SK-N-SH (cell line): Measurements from ENCODE around the gene HSPA14. TPM values are rescaled to one million over a fixed set of nuclear protein-coding genes. Genes with fewer than 3 reads are reported as not detected.

Experiments used
- CTCF ChIA-PET: fragments of 300-600, 350-600 bp; formaldehyde crosslinking; extraction: SDS; loops from one replicate; lab custom pipeline; 2021; lab: Yijun Ruan, JAX
- POLR2A ChIA-PET: fragments of 350-600 bp; sonication (Branson Sonifier 250); formaldehyde crosslinking; extraction: SDS; loops from one replicate; lab custom pipeline; 2020; ENCODE audit warnings: antibody characterized with exemption, inconsistent platforms; lab: Yijun Ruan, JAX
- DNase-seq: peaks from one replicate; pipeline ENCODE4 v3.0.0; 2012
- H2AFZ ChIP-seq: fragments of 200-600 bp; sonication (generic); 2 replicates; pipeline ENCODE4 v1.8.1; 2016; ENCODE audit warnings: antibody characterized with exemption, mild to moderate bottlenecking, low read depth
- H3F3A ChIP-seq: fragments of 200-600 bp; sonication (generic); replicated peaks from 2 replicates; pipeline ENCODE3; 2016; ENCODE audit warnings: antibody characterized with exemption, mild to moderate bottlenecking; ENCODE audit not compliant: insufficient read depth
- H3K27ac ChIP-seq, 2 experiments: fragments of 200-500 bp in 1 of 2; fragments of 200-600 bp in 1 of 2; sonication (Bioruptor generic) in 1 of 2; sonication (generic), shearing (Covaris generic) in 1 of 2; 2 replicates each; pipeline versions ENCODE4 v1.5.1 to v1.6.1; 2014 to 2016; ENCODE audit warnings: low read depth in 2 of 2, inconsistent platforms in 1 of 2, low read length in 1 of 2, mild to moderate bottlenecking in 1 of 2, mixed read lengths in 1 of 2
- H3K27me3 ChIP-seq: fragments of 200-600 bp; sonication (generic), shearing (Covaris generic); 2 replicates; pipeline ENCODE4 v1.6.1; 2016; ENCODE audit warnings: mixed run types; ENCODE audit not compliant: insufficient read depth
- H3K36me3 ChIP-seq, 2 experiments: fragments of 200-500 bp in 1 of 2; fragments of 200-600 bp in 1 of 2; sonication (Bioruptor generic) in 1 of 2; sonication (generic) in 1 of 2; replicated peaks in 1 of 2; 2 replicates each; pipeline versions ENCODE3 to v1.5.1; 2014 to 2016; ENCODE audit warnings: low read length in 1 of 2, mild to moderate bottlenecking in 1 of 2; ENCODE audit not compliant: insufficient read depth in 2 of 2, control insufficient read depth in 1 of 2
- H3K4me1 ChIP-seq, 2 experiments: fragments of 200-500 bp in 1 of 2; fragments of 200-600 bp in 1 of 2; sonication (Bioruptor generic) in 1 of 2; sonication (generic), shearing (Covaris generic) in 1 of 2; 2 replicates each; pipeline versions ENCODE4 v1.5.1 to v1.6.1; 2014 to 2016; ENCODE audit warnings: low read depth in 1 of 2, low read length in 1 of 2, mixed run types in 1 of 2; ENCODE audit not compliant: insufficient read depth in 2 of 2, control insufficient read depth in 1 of 2
- H3K4me2 ChIP-seq: fragments of 200-600 bp; sonication (generic), shearing (Covaris generic); 2 replicates; pipeline ENCODE4 v1.6.1; 2017; ENCODE audit warnings: mixed run types
- H3K4me3 ChIP-seq, 2 experiments: fragments of 200-500 bp in 1 of 2; fragments of 200-600 bp in 1 of 2; sonication (Bioruptor generic) in 1 of 2; sonication (generic), shearing (Covaris generic) in 1 of 2; 2 replicates each; pipeline versions ENCODE4 v1.5.1 to v1.8.1; 2014 to 2016; ENCODE audit warnings: low read depth in 2 of 2, inconsistent platforms in 1 of 2, low read length in 1 of 2, mild to moderate bottlenecking in 1 of 2, mixed read lengths in 1 of 2, moderate library complexity in 1 of 2
- H3K79me2 ChIP-seq: fragments of 200-600 bp; sonication (generic); 2 replicates; pipeline ENCODE4 v1.8.1; 2017; ENCODE audit warnings: mild to moderate bottlenecking; ENCODE audit not compliant: insufficient read depth
- H3K9ac ChIP-seq: fragments of 200-600 bp; sonication (generic); 2 replicates; pipeline ENCODE4 v1.6.1; 2017; ENCODE audit warnings: mixed run types
- H3K9me2 ChIP-seq: fragments of 200-600 bp; sonication (generic); 2 replicates; pipeline ENCODE4 v1.6.1; 2017; ENCODE audit warnings: mixed run types
- H3K9me3 ChIP-seq: fragments of 200-600 bp; sonication (generic); 2 replicates; pipeline ENCODE4 v1.6.1; 2017; ENCODE audit warnings: mixed run types, mild to moderate bottlenecking, moderate library complexity
- H4K20me1 ChIP-seq: fragments of 200-600 bp; sonication (generic); 2 replicates; pipeline ENCODE4 v1.6.1; 2017; ENCODE audit warnings: mild to moderate bottlenecking, mixed run types; ENCODE audit not compliant: insufficient read depth
- CHD2 ChIP-seq: fragments of 150-350 bp; IDR thresholded peaks from 2 replicates; pipeline ENCODE4 v1.6.1; 2018; ENCODE audit warnings: low read length; ENCODE audit not compliant: partially characterized antibody
- CTCF ChIP-seq: fragments of 200-600 bp; sonication (generic); IDR thresholded peaks from 2 replicates; pipeline ENCODE4 v1.6.1; 2017; ENCODE audit warnings: antibody characterized with exemption, mild to moderate bottlenecking, moderate library complexity
- EZH2phosphoT487 ChIP-seq: fragments of 200-600 bp; sonication (generic); IDR thresholded peaks from 2 replicates; pipeline ENCODE4 v1.6.1; 2017; ENCODE audit warnings: low read depth, mixed run types, mild to moderate bottlenecking, antibody characterized with exemption, moderate library complexity, borderline replicate concordance
- FOXJ3 ChIP-seq: sonication (generic); formaldehyde crosslinking; IDR thresholded peaks from 2 replicates; pipeline ENCODE4 v1.5.1; 2020; ENCODE audit warnings: mild to moderate bottlenecking, missing genetic modification reagents
- FOXM1 ChIP-seq: IDR thresholded peaks from 2 replicates; pipeline ENCODE4 v1.4.0; 2012; ENCODE audit warnings: low read depth, mild to moderate bottlenecking
- GATA2 ChIP-seq: sonication (generic); formaldehyde crosslinking; IDR thresholded peaks from 2 replicates; pipeline ENCODE4 v1.5.0; 2020; ENCODE audit warnings: mild to moderate bottlenecking, missing genetic modification reagents
- JUND ChIP-seq: IDR thresholded peaks from 2 replicates; pipeline ENCODE4 v1.4.0; 2012
- NFIC ChIP-seq: IDR thresholded peaks from 2 replicates; pipeline ENCODE4 v1.4.0; 2012; ENCODE audit warnings: borderline replicate concordance
- NRF1 ChIP-seq: IDR thresholded peaks from 2 replicates; pipeline ENCODE4 v1.6.1; 2012; ENCODE audit warnings: low read depth, mild to moderate bottlenecking, low read length
- PBX3 ChIP-seq: IDR thresholded peaks from 2 replicates; pipeline ENCODE4; 2012
- POLR2AphosphoS5 ChIP-seq: IDR thresholded peaks from 2 replicates; pipeline ENCODE4 v1.6.1; 2012; ENCODE audit warnings: low read depth, low read length
- RAD21 ChIP-seq: IDR thresholded peaks from 2 replicates; pipeline ENCODE4 v1.6.1; 2012; ENCODE audit warnings: mild to moderate bottlenecking, low read length
- RCOR1 ChIP-seq: fragments of 150-350 bp; IDR thresholded peaks from 2 replicates; pipeline ENCODE4 v1.6.1; 2017; ENCODE audit warnings: antibody characterized with exemption, low read length
- SIN3A ChIP-seq: IDR thresholded peaks from 2 replicates; pipeline ENCODE4 v1.6.1; 2012; ENCODE audit warnings: low read depth, mild to moderate bottlenecking, low read length, moderate library complexity, borderline replicate concordance
- SMC3 ChIP-seq: IDR thresholded peaks from 2 replicates; pipeline ENCODE4 v1.6.1; 2012; ENCODE audit warnings: low read depth, low read length, improper control_type of control experiment
- TAF1 ChIP-seq: IDR thresholded peaks from 2 replicates; pipeline ENCODE4 v1.6.1; 2012; ENCODE audit warnings: low read depth, mild to moderate bottlenecking, low read length, moderate library complexity, borderline replicate concordance
- USF1 ChIP-seq: IDR thresholded peaks from 2 replicates; pipeline ENCODE4 v1.4.0; 2012; ENCODE audit warnings: low read depth, borderline replicate concordance
- YY1 ChIP-seq: IDR thresholded peaks from 2 replicates; pipeline ENCODE4 v1.4.0; 2012; ENCODE audit warnings: low read depth, mild to moderate bottlenecking
- WGBS: methylation state at CpG from one replicate; pipeline ENCODE4 v1.1.6; 2017; ENCODE audit warnings: low lambda C conversion rate; 5-methylcytosine and 5-hydroxymethylcytosine counted together
- polyA plus RNA-seq, 3 experiments: library from polyadenylated mRNA; depleted of rRNA; stranded (reverse); fragments of >200 nt; gene quantifications; 2 replicates each; pipeline ENCODE4 v1.2.3, GENCODE V29; 2012

Gene HSPA14
- polyA plus RNA-seq, 1 of the 3 experiments (the other 2 are of a cell fraction): 8.8 TPM

GRCh38 chr10:14820010-14820774 lies 17.9 kb upstream of the HSPA14 start:
- no peak for DNase-seq
- Histone ChIP-seq H4K20me1 (no peaks in the 10 kb centered on the region), H2AFZ (no peak overlapping the region), H3K4me3 (no peak overlapping the region), H3K27ac (no peak overlapping the region), H3K4me1 (peaks cover 0 to 5% of the 10 kb centered on the region in 2 experiments; a peak in 1 of 4 replicates), H3K27me3 (no peaks in the 10 kb centered on the region), H3K4me2 (no peak overlapping the region), H3K79me2 (no peaks in the 10 kb centered on the region), H3K9ac (no peak overlapping the region), H3K9me2 (no peaks in the 10 kb centered on the region), H3K36me3 (no peaks in the 10 kb centered on the region), H3F3A (no peaks in the 10 kb centered on the region), H3K9me3 (no peaks in the 10 kb centered on the region)
- TF ChIP-seq YY1 (no peak), GATA2 (no peak), EZH2phosphoT487 (no peak), SIN3A (no peak), NFIC (no peak), RCOR1 (no peak), CTCF (no peak), TAF1 (no peak), NRF1 (no peak), POLR2AphosphoS5 (no peak)
- ChIA-PET CTCF (interaction anchor here (0.8 to 2.8 kb wide), 4 partner anchors 280 to 321 kb away, joined by 3 to 20 read pairs (median 4); no protein-coding TSS in a partner anchor), POLR2A (no interaction called here)
- 76% methylated on average over 10 of the region's 10 CpGs for WGBS

GRCh38 chr10:14820775-14821154 lies 17.3 kb upstream of the HSPA14 start:
- DNase-seq: no peak
- Histone ChIP-seq H3K27ac (no peak overlapping the region), H3K4me2 (no peak overlapping the region), H3K9me2 (no peaks in the 10 kb centered on the region), H3K4me1 (peaks cover 0 to 5% of the 10 kb centered on the region in 2 experiments; a peak in 1 of 4 replicates), H3K4me3 (no peak overlapping the region), H3K9me3 (no peaks in the 10 kb centered on the region), H3K36me3 (no peaks in the 10 kb centered on the region)
- 94% methylated on average over 5 of the region's 5 CpGs for WGBS
- POLR2A ChIA-PET: no interaction called here
- no peak for TF ChIP-seq FOXJ3 (CRISPR knock-in tag)
- no peak for TF ChIP-seq SMC3
- TF ChIP-seq CHD2: no peak
- TF ChIP-seq SIN3A: no peak
- no peak for TF ChIP-seq PBX3
- TF ChIP-seq RAD21: no peak
- TF ChIP-seq FOXM1: no peak
- no peak for TF ChIP-seq JUND
- TF ChIP-seq YY1: no peak
- TF ChIP-seq USF1: no peak
- TF ChIP-seq, all 33 proteins: peak for 0
- Histone ChIP-seq H4K20me1 (no peaks in the 10 kb centered on the region), H2AFZ (no peak overlapping the region), H3K9ac (no peak overlapping the region), H3K79me2 (no peaks in the 10 kb centered on the region), H3F3A (no peaks in the 10 kb centered on the region), H3K27me3 (no peaks in the 10 kb centered on the region; the same call in 1 of the 2 replicates)
- CTCF ChIA-PET: interaction anchor here (4.5 kb wide), 1 partner anchor 285 kb away, joined by 54 read pairs; no protein-coding TSS in a partner anchor
